ENCODE results near the gene CORO1A.

CORO1A gene

DNA sequence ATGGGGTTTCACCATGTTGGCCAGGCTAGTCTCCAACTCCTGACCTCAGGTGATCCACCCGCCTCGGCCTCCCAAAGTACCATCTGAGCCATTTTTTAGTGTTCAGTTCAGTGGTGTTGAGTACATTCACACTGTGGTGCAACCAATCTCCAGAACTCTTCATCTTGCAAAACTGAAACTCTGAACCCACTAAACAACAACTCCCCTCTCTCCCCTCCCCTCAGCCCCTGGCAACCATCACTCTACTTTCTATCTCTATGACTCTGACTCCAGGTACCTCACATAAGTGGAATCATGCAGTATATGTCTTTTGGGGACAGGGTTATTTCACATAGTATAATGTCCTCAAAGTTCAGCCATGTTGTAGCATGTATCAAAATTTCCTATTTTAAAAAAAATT, 41.7 kb upstream of the CORO1A start:
- no peak for TF ChIP-seq SIN3A (IDR thresholded peaks at IDR 0.05; ENCODE audit: borderline replicate concordance, insufficient read depth, low read length)
- TF ChIP-seq REST (IDR thresholded peaks at IDR 0.05; ENCODE audit: insufficient read depth in 1 of 2, low read depth in 2 of 2, low read length in 2 of 2), result no peak
- TF ChIP-seq FOXP2 (optimal IDR thresholded peaks at IDR 0.05; ENCODE audit: borderline replicate concordance, extremely low read depth, extremely low read length, insufficient read depth), result no peak
- no peak for TF ChIP-seq POLR2AphosphoS5 (IDR thresholded peaks at IDR 0.05; ENCODE audit: low read depth, low read length)
- TF ChIP-seq TAF1 (IDR thresholded peaks at IDR 0.05; ENCODE audit: borderline replicate concordance, insufficient read depth, low read length), result no peak

GRCh38 chr16:30142672-30143346, 40.6 kb upstream of the CORO1A start:
- no peak for TF ChIP-seq POLR2AphosphoS5 (IDR thresholded peaks at IDR 0.05; ENCODE audit: low read depth, low read length)
- no peak for TF ChIP-seq FOXP2 (optimal IDR thresholded peaks at IDR 0.05; ENCODE audit: borderline replicate concordance, extremely low read depth, extremely low read length, insufficient read depth)
- no peak for TF ChIP-seq SIN3A (IDR thresholded peaks at IDR 0.05; ENCODE audit: borderline replicate concordance, insufficient read depth, low read length)
- TF ChIP-seq TAF1 (IDR thresholded peaks at IDR 0.05; ENCODE audit: borderline replicate concordance, insufficient read depth, low read length), result no peak
- no peak for TF ChIP-seq REST (IDR thresholded peaks at IDR 0.05; ENCODE audit: insufficient read depth in 1 of 2, low read depth in 2 of 2, low read length in 2 of 2)

GRCh38 chr16:30143347-30143702, 40.1 kb upstream of the CORO1A start:
- TF ChIP-seq TAF1 (IDR thresholded peaks at IDR 0.05; ENCODE audit: borderline replicate concordance, insufficient read depth, low read length), result no peak
- no peak for TF ChIP-seq SIN3A (IDR thresholded peaks at IDR 0.05; ENCODE audit: borderline replicate concordance, insufficient read depth, low read length)
- no peak for TF ChIP-seq POLR2AphosphoS5 (IDR thresholded peaks at IDR 0.05; ENCODE audit: low read depth, low read length)
- no peak for TF ChIP-seq REST (IDR thresholded peaks at IDR 0.05; ENCODE audit: insufficient read depth in 1 of 2, low read depth in 2 of 2, low read length in 2 of 2)
- no peak for TF ChIP-seq FOXP2 (optimal IDR thresholded peaks at IDR 0.05; ENCODE audit: borderline replicate concordance, extremely low read depth, extremely low read length, insufficient read depth)

DNA sequence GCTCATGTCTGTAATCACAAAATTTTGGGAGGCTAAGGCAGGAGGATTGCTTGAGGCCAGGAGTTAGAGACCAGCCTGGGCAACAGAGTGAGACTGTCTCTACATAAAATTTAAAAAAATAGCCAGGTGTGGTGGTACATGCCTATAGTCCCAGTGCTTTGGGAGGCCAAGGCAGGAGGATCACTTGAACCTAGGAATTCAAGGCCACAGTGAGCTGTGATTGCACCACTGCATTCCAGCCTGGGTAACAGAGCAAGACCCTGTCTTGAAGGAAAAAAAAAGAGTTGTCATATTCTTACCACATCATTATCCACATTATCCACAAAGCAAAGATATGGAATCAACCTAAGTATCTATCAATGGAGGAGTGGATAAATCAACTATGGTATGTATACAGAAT, 39.4 kb upstream of the CORO1A start:
- TF ChIP-seq REST (IDR thresholded peaks at IDR 0.05; ENCODE audit: insufficient read depth in 1 of 2, low read depth in 2 of 2, low read length in 2 of 2), result no peak
- TF ChIP-seq POLR2AphosphoS5 (IDR thresholded peaks at IDR 0.05; ENCODE audit: low read depth, low read length), result no peak
- no peak for TF ChIP-seq TAF1 (IDR thresholded peaks at IDR 0.05; ENCODE audit: borderline replicate concordance, insufficient read depth, low read length)
- TF ChIP-seq SIN3A (IDR thresholded peaks at IDR 0.05; ENCODE audit: borderline replicate concordance, insufficient read depth, low read length), result no peak
- TF ChIP-seq FOXP2 (optimal IDR thresholded peaks at IDR 0.05; ENCODE audit: borderline replicate concordance, extremely low read depth, extremely low read length, insufficient read depth), result no peak

Measured in PFSK-1 (cell line).